NCI-H1105 treated with DMSO at 0.1 percent for 48 hours (cell line): ENCODE measurements around the gene RAG2.

Source experiments
- DNase-seq: peaks from one replicate; lab custom pipeline; 2025; lab: John Stamatoyannopoulos, UW

Gene RAG2

GRCh38 chr11:36598051-36598450 is at the start of gene RAG2:
RAG2 (minus strand) TSS chr11:36598236; CDS start chr11:36594168, 4,068 bp downstream.
- no peak for DNase-seq

- DNase-seq: no peak
Measured at GRCh38 chr11:36638556-36638955, 40.5 kb upstream of the RAG2 start.

GRCh38 chr11:36635066-36635862 is 37.2 kb upstream of the RAG2 start:
- DNase-seq: no peak

GRCh38 chr11:36631774-36632173 is 33.7 kb upstream of the RAG2 start:
- DNase-seq: no peak

- DNase-seq: no peak
Measured at GRCh38 chr11:36628765-36629244, 30.8 kb upstream of the RAG2 start.

- DNase-seq: no peak
Measured at GRCh38 chr11:36628141-36628540, 30.1 kb upstream of the RAG2 start.

GRCh38 chr11:36627471-36627870 is 29.4 kb upstream of the RAG2 start:
- DNase-seq: no peak

- no peak for DNase-seq
Measured at GRCh38 chr11:36627006-36627405, 29.0 kb upstream of the RAG2 start.

- DNase-seq: no peak
Measured at GRCh38 chr11:36623494-36623893, 25.5 kb upstream of the RAG2 start.

GRCh38 chr11:36622431-36623136 is 24.5 kb upstream of the RAG2 start:
- DNase-seq: peak; percentile 8

GRCh38 chr11:36620246-36620645 is 22.2 kb upstream of the RAG2 start:
- DNase-seq: no peak

GRCh38 chr11:36619502-36619901 is 21.5 kb upstream of the RAG2 start:
- DNase-seq: no peak

- no peak for DNase-seq
Measured at GRCh38 chr11:36618363-36619047, 20.5 kb upstream of the RAG2 start.

GRCh38 chr11:36617543-36618362 is 19.7 kb upstream of the RAG2 start:
- no peak for DNase-seq

GRCh38 chr11:36615826-36616225 is 17.8 kb upstream of the RAG2 start:
- DNase-seq: no peak

- DNase-seq: no peak
Measured at GRCh38 chr11:36609383-36609782, 11.3 kb upstream of the RAG2 start.

GRCh38 chr11:36608491-36609199 is 10.6 kb upstream of the RAG2 start:
- no peak for DNase-seq

GRCh38 chr11:36605221-36606216 is 7.5 kb upstream of the RAG2 start:
- DNase-seq: no peak

- DNase-seq: no peak
Measured at GRCh38 chr11:36602135-36602534, 4.1 kb upstream of the RAG2 start.

GRCh38 chr11:36601155-36601554 is 3.1 kb upstream of the RAG2 start:
- DNase-seq: no peak
